ENCODE measurements around the gene CARD9.

Gene CARD9

DNA sequence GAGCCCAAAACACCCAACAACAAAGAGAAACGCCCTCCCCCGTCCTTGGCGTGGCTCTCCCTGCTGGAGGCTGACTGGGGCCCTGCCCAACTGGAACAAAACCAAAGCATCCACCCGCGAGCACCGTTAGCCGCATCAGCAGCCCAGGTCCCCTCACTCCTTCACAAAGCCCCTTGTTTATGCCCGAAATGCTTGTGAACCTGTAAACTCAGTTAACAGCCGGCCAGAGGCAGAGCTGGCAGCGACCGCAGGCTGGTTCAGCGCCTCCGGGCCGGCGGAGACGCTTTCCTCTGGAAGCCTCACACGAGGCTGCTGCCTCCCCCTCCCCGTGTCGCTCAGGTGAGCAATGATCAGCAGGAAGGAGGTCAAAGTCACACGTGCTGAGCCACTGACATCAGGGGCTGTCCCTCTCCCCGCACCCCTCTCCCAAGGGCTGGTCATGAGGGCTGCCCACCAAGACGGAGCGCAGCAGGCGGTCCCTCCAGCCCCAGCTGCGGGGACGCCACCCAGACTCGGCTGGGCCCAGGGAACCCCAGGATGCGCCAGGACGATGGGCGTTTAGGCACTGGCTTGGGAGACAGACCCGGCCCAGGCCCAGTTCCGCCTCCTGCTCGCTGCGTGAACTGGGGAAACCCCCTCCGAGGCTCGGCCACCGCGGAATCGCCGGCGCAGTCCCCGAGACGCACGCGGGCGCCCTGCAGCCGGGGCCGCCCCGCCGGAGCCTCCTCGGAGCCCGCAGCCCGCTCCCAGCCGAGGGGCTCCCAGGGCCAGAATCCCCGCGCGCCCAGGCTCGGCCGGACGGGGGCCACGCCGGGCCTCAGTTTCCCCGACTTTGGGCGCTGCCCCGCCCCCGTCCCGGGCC, 25.9 kb upstream of the CARD9 start:
- peak; percentile 55; the same call in 1 of the 2 replicates for TF ChIP-seq ZFX (IDR thresholded peaks at IDR 0.05)
- TF ChIP-seq, protein P1, sequence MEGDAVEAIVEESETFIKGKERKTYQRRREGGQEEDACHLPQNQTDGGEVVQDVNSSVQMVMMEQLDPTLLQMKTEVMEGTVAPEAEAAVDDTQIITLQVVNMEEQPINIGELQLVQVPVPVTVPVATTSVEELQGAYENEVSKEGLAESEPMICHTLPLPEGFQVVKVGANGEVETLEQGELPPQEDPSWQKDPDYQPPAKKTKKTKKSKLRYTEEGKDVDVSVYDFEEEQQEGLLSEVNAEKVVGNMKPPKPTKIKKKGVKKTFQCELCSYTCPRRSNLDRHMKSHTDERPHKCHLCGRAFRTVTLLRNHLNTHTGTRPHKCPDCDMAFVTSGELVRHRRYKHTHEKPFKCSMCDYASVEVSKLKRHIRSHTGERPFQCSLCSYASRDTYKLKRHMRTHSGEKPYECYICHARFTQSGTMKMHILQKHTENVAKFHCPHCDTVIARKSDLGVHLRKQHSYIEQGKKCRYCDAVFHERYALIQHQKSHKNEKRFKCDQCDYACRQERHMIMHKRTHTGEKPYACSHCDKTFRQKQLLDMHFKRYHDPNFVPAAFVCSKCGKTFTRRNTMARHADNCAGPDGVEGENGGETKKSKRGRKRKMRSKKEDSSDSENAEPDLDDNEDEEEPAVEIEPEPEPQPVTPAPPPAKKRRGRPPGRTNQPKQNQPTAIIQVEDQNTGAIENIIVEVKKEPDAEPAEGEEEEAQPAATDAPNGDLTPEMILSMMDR (conservative IDR thresholded peaks at IDR 0.05), result no peak; the same call in 1 of the 2 replicates
- H3K27ac ChIP-seq, result peak overlapping the region; percentile 92

DNA sequence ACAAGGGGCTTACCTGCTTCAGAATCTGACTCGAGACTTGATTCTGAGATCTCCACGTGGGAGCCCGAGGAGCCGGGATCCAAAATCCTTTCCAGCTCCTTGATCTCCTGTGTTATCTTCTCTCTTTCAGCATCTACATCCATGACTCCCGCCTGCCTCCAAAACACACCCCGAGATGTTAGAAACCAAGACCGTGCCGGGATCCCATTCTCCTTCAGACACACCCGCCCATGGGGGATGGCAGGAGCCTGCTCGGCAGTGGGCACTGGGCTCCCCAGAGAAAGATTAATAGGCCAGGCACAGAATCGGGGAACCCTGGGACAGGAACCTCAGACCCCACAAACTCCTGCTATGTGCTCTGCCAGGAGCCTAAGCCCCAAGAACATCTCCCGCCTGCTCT, 24.8 kb upstream of the CARD9 start:
- H3K27ac ChIP-seq, result peak overlapping the region; percentile 92; the same call in 1 of the 2 replicates
- TF ChIP-seq ZFX (IDR thresholded peaks at IDR 0.05), result no peak
- TF ChIP-seq, protein P1 (conservative IDR thresholded peaks at IDR 0.05), result no peak

DNA sequence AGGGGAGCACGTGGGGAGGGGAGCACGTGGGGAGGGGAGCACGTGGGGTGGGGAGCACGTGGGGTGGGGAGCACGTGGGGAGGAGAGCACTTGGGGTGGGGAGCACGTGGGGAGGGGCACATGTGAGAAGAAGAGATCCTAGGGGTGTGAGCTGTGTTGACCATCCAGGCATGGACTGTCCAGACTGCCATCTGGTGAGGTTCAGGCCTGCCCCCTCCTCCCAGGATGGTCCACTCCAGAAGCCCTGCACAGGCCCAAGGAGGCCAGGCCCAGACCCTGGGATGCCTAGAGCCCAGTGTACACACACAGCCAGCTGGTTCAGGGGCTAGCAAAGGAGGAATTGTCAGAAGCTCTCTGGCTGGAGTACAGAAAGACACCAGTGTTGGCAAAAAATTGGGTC, 24.2 kb upstream of the CARD9 start:
- TF ChIP-seq ZFX (IDR thresholded peaks at IDR 0.05), result no peak
- TF ChIP-seq, protein P1 (conservative IDR thresholded peaks at IDR 0.05), result no peak
- no peak overlapping the region for H3K27ac ChIP-seq

DNA sequence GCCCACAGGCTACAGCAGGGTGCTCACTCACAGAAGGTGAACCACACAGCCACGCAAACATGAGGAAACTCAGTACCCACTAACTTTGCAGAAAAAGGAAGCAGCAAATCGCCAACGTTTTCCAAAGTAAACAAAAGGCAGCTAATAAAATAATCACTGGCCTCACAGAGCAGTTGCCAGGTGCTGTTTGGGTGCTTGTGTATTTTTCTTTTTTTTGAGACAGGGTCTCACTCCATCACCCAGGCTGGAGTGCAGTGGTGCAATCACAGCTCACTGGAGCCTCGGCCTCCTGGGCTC, 22.7 kb upstream of the CARD9 start:
- H3K27ac ChIP-seq, result peak overlapping the region; percentile 90

DNA sequence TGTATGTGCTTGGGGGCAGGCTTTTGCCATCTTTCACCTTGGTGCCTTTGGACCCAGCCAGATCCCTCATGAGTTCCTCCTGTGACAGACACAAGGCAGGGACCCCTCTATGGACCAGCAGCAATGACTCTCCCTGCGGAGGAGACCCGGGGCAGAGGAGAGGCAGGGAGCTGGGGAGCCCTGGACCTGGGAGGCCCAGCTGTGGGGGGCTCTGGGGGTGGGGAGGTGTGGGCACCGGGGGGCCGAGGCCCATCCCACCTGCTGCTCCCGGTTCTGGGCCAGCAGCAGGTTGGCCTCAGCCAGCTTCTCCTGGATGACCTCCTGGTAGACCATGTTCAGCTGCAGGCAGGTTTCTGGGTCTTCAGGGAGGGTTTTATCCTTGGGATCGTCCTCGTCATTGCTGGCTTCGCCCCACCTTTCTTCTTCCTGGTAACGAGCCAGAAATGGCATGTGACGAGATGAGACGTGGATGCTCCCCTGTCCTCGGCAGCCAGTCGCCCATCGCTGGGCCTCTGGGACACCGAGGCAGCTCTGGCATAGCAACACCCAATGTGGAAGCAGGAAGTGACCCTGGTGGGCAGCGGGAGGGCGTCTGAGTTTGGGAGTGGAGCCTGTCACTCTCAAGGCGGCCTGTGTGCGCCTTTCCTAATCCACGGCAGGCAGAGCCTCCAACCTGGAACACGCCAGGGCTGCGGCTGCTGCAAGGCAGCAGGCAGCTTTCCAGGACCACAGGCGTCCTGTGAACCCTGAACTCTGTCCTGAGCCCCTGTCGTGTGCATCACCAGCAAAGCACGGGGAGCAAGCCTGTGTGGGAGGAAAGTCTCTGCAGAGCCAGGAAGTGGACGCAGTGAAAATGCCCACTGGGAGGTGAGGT, 22.1 kb upstream of the CARD9 start:
- TF ChIP-seq, protein P1 (conservative IDR thresholded peaks at IDR 0.05), result no peak
- TF ChIP-seq ZFX (IDR thresholded peaks at IDR 0.05), result 0 out of 2 replicates have a peak, but pooled peaks have one; percentile 8

More for the DNA sequence above, 22.7 kb upstream of the CARD9 start:
- TF ChIP-seq ZFX (IDR thresholded peaks at IDR 0.05), result no peak
- TF ChIP-seq, protein P1 (conservative IDR thresholded peaks at IDR 0.05), result no peak

DNA sequence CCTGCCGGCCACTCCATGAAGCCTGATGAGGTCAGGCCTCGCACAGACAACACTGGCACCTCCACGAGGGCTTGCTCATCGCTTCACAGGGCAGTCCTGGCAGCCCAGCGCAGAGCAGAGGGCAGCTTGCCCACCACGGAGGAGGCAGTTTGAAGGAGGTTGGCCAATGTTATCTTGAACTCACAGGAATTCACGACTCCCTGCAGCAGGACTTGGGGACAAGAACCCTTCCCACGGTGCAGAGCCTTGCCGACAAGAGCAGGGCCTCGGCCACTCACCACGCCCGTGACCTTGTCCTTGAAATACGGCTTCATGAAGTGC, 21.5 kb upstream of the CARD9 start:
- peak overlapping the region; percentile 90 for H3K27ac ChIP-seq
- TF ChIP-seq, protein P1 (conservative IDR thresholded peaks at IDR 0.05), result no peak
- TF ChIP-seq ZFX (IDR thresholded peaks at IDR 0.05), result no peak

More for the DNA sequence above, 22.1 kb upstream of the CARD9 start:
- peak overlapping the region; percentile 90 for H3K27ac ChIP-seq
